IMR-90 (cell line): ENCODE data around the gene SPDYC. TPM values are rescaled to one million over a fixed set of nuclear protein-coding genes. Genes with fewer than 3 reads are reported as not detected.

Experiments
- ATAC-seq: fragments of 200-7000 bp; cut with Tn5 transposase; 2 replicates; pipeline ENCODE4 v1.9.1; 2020; ENCODE audit warnings: low read depth, mild to moderate bottlenecking, moderate library complexity
- BruUV-seq: library from RNA; stranded (reverse); fragments of 400-500 nt; replicated peaks from 2 replicates; lab custom pipeline; 2021; lab: Mats Ljungman, UMichigan
- CTCF ChIA-PET: fragments of 300-600 bp; formaldehyde crosslinking; extraction: SDS; loops from one replicate; lab custom pipeline; 2021; ENCODE audit warnings: antibody characterized with exemption; lab: Yijun Ruan, JAX
- POLR2A ChIA-PET: fragments of 300-600 bp; sonication (Branson Sonifier 250); formaldehyde crosslinking; loops from one replicate; lab custom pipeline; 2022; ENCODE audit warnings: antibody characterized with exemption; ENCODE audit not compliant: unreplicated experiment; lab: Charles Lee
- DNase-seq: peaks from one replicate; pipeline ENCODE4 v3.0.0; 2013
- H2AFZ ChIP-seq: replicated peaks from 2 replicates; pipeline ENCODE3; 2013; ENCODE audit warnings: low read length, mild to moderate bottlenecking; ENCODE audit not compliant: poor library complexity
- H2AK5ac ChIP-seq: 2 replicates; pipeline ENCODE4 v1.6.1; 2013; ENCODE audit warnings: low read depth, low read length, inconsistent platforms
- H2AK9ac ChIP-seq: replicated peaks from 2 replicates; pipeline ENCODE3; 2013; ENCODE audit warnings: mild to moderate bottlenecking, low read depth, low read length, moderate library complexity; ENCODE audit not compliant: poor library complexity
- H2BK120ac ChIP-seq: 2 replicates; pipeline ENCODE4 v1.6.1; 2013; ENCODE audit warnings: low read depth, low read length, inconsistent platforms
- H2BK15ac ChIP-seq: 3 replicates; pipeline ENCODE4 v1.6.1; 2013; ENCODE audit warnings: low read depth, low read length, inconsistent platforms
- H2BK20ac ChIP-seq: 2 replicates; pipeline ENCODE4 v1.6.1; 2013; ENCODE audit warnings: low read depth, mild to moderate bottlenecking, inconsistent platforms, low read length, moderate library complexity
- H2BK5ac ChIP-seq: 2 replicates; pipeline ENCODE4 v1.6.1; 2013; ENCODE audit warnings: mild to moderate bottlenecking, low read depth, low read length, inconsistent platforms; ENCODE audit not compliant: poor library complexity, severe bottlenecking
- H3K14ac ChIP-seq: replicated peaks from 2 replicates; pipeline ENCODE4 v1.6.1; 2013; ENCODE audit warnings: low read depth, low read length, inconsistent platforms
- H3K18ac ChIP-seq: 2 replicates; pipeline ENCODE4 v1.6.1; 2013; ENCODE audit warnings: low read depth, low read length, control low read depth
- H3K23ac ChIP-seq: 2 replicates; pipeline ENCODE4 v1.6.1; 2013; ENCODE audit warnings: low read depth, low read length, inconsistent platforms
- H3K27ac ChIP-seq: 2 replicates; pipeline ENCODE4 v1.5.1; 2013; ENCODE audit warnings: mild to moderate bottlenecking, control low read depth, low read length; ENCODE audit not compliant: insufficient read depth
- H3K27me3 ChIP-seq: 2 replicates; pipeline ENCODE4 v1.6.1; 2013; ENCODE audit warnings: low read length; ENCODE audit not compliant: control insufficient read depth, insufficient read depth
- H3K36me3 ChIP-seq: 2 replicates; pipeline ENCODE4 v1.6.1; 2013; ENCODE audit warnings: low read length, mixed read lengths; ENCODE audit not compliant: control insufficient read depth, insufficient read depth
- H3K4ac ChIP-seq: 2 replicates; pipeline ENCODE4 v1.6.1; 2013; ENCODE audit warnings: low read depth, low read length, inconsistent platforms
- H3K4me1 ChIP-seq: 2 replicates; pipeline ENCODE4 v1.6.1; 2013; ENCODE audit warnings: low read length, mixed read lengths; ENCODE audit not compliant: control insufficient read depth, insufficient read depth
- H3K4me2 ChIP-seq: 2 replicates; pipeline ENCODE4 v1.6.1; 2013; ENCODE audit warnings: low read depth, mild to moderate bottlenecking, control low read depth, low read length, moderate library complexity
- H3K4me3 ChIP-seq: 2 replicates; pipeline ENCODE4 v1.5.1; 2013; ENCODE audit warnings: low read depth, mild to moderate bottlenecking, control low read depth, low read length, moderate library complexity; ENCODE audit not compliant: insufficient read depth
- H3K56ac ChIP-seq: 2 replicates; pipeline ENCODE4 v1.6.1; 2013; ENCODE audit warnings: low read length, inconsistent platforms; ENCODE audit not compliant: insufficient read depth; ENCODE audit errors: extremely low read depth
- H3K79me1 ChIP-seq, 2 experiments: 2 replicates each; pipeline ENCODE4 v1.6.1; 2013; ENCODE audit warnings: low read length in 2 of 2, inconsistent platforms in 1 of 2, low read depth in 1 of 2
- H3K9ac ChIP-seq: 2 replicates; pipeline ENCODE4 v1.6.1; 2013; ENCODE audit warnings: low read depth, low read length, control low read depth
- H3K9me1 ChIP-seq: 2 replicates; pipeline ENCODE4 v1.6.1; 2013; ENCODE audit warnings: low read length, inconsistent platforms; ENCODE audit not compliant: insufficient read depth
- H3K9me3 ChIP-seq: 2 replicates; pipeline ENCODE4 v1.6.1; 2013; ENCODE audit warnings: low read length; ENCODE audit not compliant: control insufficient read depth, insufficient read depth
- H4K20me1 ChIP-seq: 2 replicates; pipeline ENCODE4 v1.6.1; 2013; ENCODE audit warnings: low read length, inconsistent platforms; ENCODE audit not compliant: insufficient read depth
- H4K5ac ChIP-seq: 2 replicates; pipeline ENCODE4 v1.6.1; 2013; ENCODE audit warnings: mild to moderate bottlenecking, low read depth, low read length, control low read depth
- H4K8ac ChIP-seq, 2 experiments: 2 replicates each; pipeline ENCODE4 v1.6.1; 2013; ENCODE audit warnings: low read depth in 2 of 2, low read length in 2 of 2, control low read depth in 1 of 2, inconsistent platforms in 1 of 2
- H4K91ac ChIP-seq: 2 replicates; pipeline ENCODE4 v1.6.1; 2013; ENCODE audit warnings: low read depth, low read length, inconsistent platforms; ENCODE audit not compliant: insufficient read depth
- CEBPB ChIP-seq: IDR thresholded peaks from 2 replicates; pipeline ENCODE4 v1.6.1; 2012; ENCODE audit warnings: low read depth, low read length, improper control_type of control experiment
- MAZ ChIP-seq: IDR thresholded peaks from 2 replicates; pipeline ENCODE4 v1.6.1; 2012; ENCODE audit warnings: low read depth, mild to moderate bottlenecking, low read length, improper control_type of control experiment, moderate library complexity, borderline replicate concordance
- MXI1 ChIP-seq: IDR thresholded peaks from 2 replicates; pipeline ENCODE4 v1.6.1; 2012; ENCODE audit warnings: low read depth, mild to moderate bottlenecking, low read length, moderate library complexity, borderline replicate concordance
- RAD21 ChIP-seq: IDR thresholded peaks from 2 replicates; pipeline ENCODE4 v1.6.1; 2012; ENCODE audit warnings: low read length, improper control_type of control experiment
- SMC3 ChIP-seq: fragments of 150-350 bp; IDR thresholded peaks from 2 replicates; pipeline ENCODE4 v1.6.1; 2016; ENCODE audit warnings: low read depth, mild to moderate bottlenecking, antibody characterized with exemption, low read length, moderate library complexity
- WGBS, 2 experiments: methylation state at CpG; one replicate each; pipeline versions ENCODE4 v1.1.5 to v1.1.7; 2013; ENCODE audit warnings: missing lambda C conversion rate in 2 of 2; ENCODE audit not compliant: insufficient read length in 1 of 2; ENCODE audit errors: extremely low coverage in 2 of 2; 5-methylcytosine and 5-hydroxymethylcytosine counted together
- dilution Hi-C: fragments of 300-500 bp; cut with HindIII; formaldehyde crosslinking; loops from one replicate; pipeline ENCODE4 v1.14.3; 2018; ENCODE audit warnings: low sequenced_read_pairs; ENCODE audit not compliant: unreplicated experiment
- in situ Hi-C: fragments of 300-500 bp; cut with MboI; formaldehyde crosslinking; loops from 3 replicates; pipeline ENCODE4 v1.14.3; 2019; ENCODE audit warnings: low sequenced_read_pairs, inconsistent platforms, mixed read lengths
- intact Hi-C: fragments of 100-400 bp; cut with micrococcal nuclease; formaldehyde crosslinking; loops from 2 replicates; pipeline ENCODE4 v1.10.0; 2022
- polyA plus RNA-seq, 3 experiments: library from polyadenylated mRNA; depleted of rRNA; stranded (reverse); fragments of >200 nt; gene quantifications; 2 replicates each; pipeline ENCODE4 v1.2.3, GENCODE V29; 2012; ENCODE audit warnings: low replicate concordance in 1 of 3
- total RNA-seq: library from RNA; depleted of rRNA; stranded (reverse); fragments of >200 nt; gene quantifications from 2 replicates; pipeline ENCODE4 v1.2.3, GENCODE V29; 2012

Gene SPDYC
- total and polyA plus RNA-seq, 2 of the 4 experiments (the other 2 are of a cell fraction) = not detected

GRCh38 chr11:65126624-65127274, 43.3 kb upstream of the SPDYC start:
- Histone ChIP-seq H3K36me3 (peaks cover 68% of the 10 kb centered on the region), H2BK15ac (no peak overlapping the region), H4K91ac (no peak overlapping the region), H3K4me2 (no peak overlapping the region), H3K9me3 (no peaks in the 10 kb centered on the region), H2BK120ac (no peak overlapping the region), H2AFZ (no peak overlapping the region), H3K4ac (no peak overlapping the region), H3K27ac (no peak overlapping the region), H4K20me1 (peaks cover 14% of the 10 kb centered on the region; the same call in 1 of the 2 replicates), H3K9ac (no peak overlapping the region), H3K27me3 (no peaks in the 10 kb centered on the region), H2AK5ac (no peak overlapping the region), H3K4me1 (no peaks in the 10 kb centered on the region), H3K4me3 (no peak overlapping the region), H2BK20ac (0 out of 2 replicates have a peak overlapping the region, but pooled peaks have one; percentile 20), H4K8ac (peak overlapping the region in 1 of 2 experiments; percentile 14; a peak in 1 of 4 replicates), H2AK9ac (peak overlapping the region; percentile 82), H3K14ac (no peak overlapping the region), H3K56ac (no peak overlapping the region), H3K9me1 (0 out of 2 replicates have a peak, but pooled peaks cover 4% of the 10 kb centered on the region), H4K5ac (no peak overlapping the region), H2BK5ac (no peak overlapping the region), H3K79me1 (peaks cover 20 to 59% of the 10 kb centered on the region in 2 experiments), H3K18ac (no peak overlapping the region), H3K23ac (no peak overlapping the region)
- TF ChIP-seq SMC3 (no peak), MXI1 (no peak), RAD21 (no peak), CEBPB (no peak), MAZ (no peak)
- ATAC-seq = no peak
- POLR2A ChIA-PET = interaction anchor here (0.5 kb wide), 1 partner anchor 12 kb away, joined by 3 read pairs; no protein-coding TSS in a partner anchor
- CTCF ChIA-PET = no interaction called here
- WGBS, 2 experiments = no CpG with 5 or more reads among the region's 6 CpGs
- BruUV-seq = no TSS peak
- no peak for DNase-seq
- dilution Hi-C loops (no loop called here), intact Hi-C loops (no loop called here), in situ Hi-C loops (no loop called here)
